Measurements from ENCODE around the gene MSMP.

The MSMP gene

GRCh38 chr9:35717132-35717870 is 36.8 kb downstream of the MSMP start:
- DNase-seq: no peak

- DNase-seq: no peak
These were observed 37.8 kb downstream of the MSMP start for GRCh38 chr9:35716230-35716629.

GRCh38 chr9:35714579-35715252 is 39.4 kb downstream of the MSMP start:
- no peak for DNase-seq

DNA sequence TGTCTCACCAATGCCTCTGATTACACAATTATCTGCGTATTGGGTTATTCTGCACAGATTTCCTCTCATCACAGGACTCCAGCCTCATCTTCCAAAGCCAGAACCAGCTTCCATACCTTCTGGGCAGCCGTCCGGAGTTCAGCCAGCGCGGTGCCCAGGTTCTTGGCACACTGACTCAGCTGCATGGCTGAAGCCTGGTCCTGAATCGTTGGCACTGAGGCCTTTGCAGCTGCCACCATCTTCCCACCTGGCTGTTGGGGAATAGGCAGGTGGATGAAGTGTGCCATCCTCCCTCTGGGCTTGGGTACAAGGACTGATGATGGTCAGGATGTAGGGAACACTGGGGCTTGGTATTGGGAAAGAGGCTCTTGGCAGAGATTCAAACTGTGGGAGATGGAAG is 40.0 kb downstream of the MSMP start:
- DNase-seq: no peak

GRCh38 chr9:35713578-35713977 is 40.5 kb downstream of the MSMP start:
- DNase-seq: no peak

- DNase-seq: no peak
These were observed 41.2 kb downstream of the MSMP start for GRCh38 chr9:35712762-35713400.

GRCh38 chr9:35711501-35712428 is 42.3 kb downstream of the MSMP start:
- no peak for DNase-seq

- no peak for DNase-seq
These were observed 43.1 kb downstream of the MSMP start for GRCh38 chr9:35710818-35711500.

DNA sequence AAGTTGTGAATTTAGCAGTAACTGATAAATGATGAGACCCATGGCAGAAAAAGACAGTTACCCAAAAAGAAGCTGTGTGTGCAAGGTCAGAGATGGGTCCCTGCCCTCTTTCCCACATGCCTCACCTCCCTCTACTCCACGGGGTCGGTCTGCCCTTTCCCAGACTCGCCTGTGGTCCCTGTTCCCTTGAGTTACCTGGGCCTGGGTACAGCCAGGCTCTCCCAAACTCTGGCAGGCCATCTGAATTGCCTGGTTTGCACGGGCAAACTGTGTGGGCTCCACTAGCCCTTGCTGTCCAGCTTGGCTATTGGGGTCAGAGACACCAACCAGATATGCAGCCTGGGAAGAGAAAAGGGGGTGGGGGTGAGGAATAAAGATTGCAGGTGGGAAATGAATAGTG is 45.9 kb downstream of the MSMP start:
- no peak for DNase-seq

DNA sequence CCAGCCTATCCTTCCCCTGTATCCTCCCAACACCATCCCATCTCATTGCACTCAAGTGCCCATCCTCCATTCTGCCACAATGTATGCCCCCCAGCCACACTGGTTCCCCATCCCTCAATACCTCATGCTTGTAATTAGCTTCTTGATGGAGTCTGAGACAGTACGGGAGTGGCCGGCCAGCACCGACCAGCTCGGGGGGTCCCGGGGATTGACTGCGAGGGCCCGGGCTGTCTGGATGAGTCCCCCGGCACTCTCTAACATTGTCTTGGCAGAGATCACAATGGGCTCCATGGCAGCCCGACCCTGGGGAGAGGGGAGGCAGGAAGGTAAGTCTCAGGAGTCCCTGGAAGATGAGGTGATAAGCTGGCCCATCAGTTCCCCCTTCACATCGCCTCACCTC is 47.1 kb downstream of the MSMP start:
- no peak for DNase-seq

DNA sequence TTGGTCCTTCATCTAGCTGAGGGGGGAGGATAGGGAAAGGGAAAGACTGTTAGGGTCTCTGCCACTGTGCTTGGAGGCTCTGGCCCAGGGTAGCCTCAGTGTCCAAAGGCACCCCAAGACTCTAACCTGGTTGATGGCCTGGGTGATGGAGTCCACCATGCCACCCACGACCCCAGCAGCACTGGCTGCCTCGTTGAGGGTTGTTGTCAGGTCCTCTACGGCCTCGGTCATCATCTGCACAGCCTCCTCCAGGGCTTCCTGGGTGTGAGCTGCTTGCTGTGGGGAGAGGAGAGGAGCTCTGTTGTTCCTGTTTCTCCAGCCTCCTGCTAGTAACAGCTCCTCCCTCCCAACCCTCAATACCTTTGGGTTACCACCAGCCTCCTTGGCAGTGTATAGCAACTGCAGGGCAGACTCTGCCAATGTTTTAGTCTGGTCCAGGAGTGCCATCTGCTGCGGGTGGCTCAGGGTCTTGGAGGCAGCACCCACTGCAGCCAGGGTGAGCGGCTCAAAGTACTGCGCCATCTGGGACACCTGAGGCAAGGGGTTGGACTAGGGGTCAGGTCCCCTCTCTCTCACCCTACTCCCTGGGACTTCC is 48.1 kb downstream of the MSMP start:
- DNase-seq: no peak

DNA sequence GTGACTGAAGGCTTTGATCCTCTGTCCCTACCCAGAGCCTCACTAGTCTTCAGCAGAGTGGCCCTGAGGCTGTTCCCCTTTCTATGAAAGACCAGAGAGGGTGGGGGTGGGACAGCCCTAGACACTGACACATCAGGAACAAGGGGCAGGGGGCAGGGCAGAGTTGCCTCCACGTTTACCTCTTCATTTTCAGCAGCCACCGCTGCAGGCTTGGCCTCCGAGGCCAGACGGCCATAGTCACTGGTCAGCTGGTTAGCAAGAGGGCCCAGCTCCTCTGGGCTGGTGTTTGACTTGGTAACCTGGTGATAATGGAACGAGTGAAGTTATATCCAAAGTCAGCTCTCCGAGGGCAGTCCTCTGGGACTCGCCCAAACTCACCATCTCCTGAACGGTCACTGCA is 48.7 kb downstream of the MSMP start:
- DNase-seq: no peak

- DNase-seq: no peak
These were observed 50.0 kb downstream of the MSMP start for GRCh38 chr9:35703906-35704672.
